ENCODE results near the gene CPNE9.

GRCh38 chr3:9682096-9682495 is 21.5 kb upstream of the CPNE9 start:
- TF ChIP-seq EZH2phosphoT487 (IDR thresholded peaks at IDR 0.05; ENCODE audit: low read depth): no peak
- TF ChIP-seq, protein P1, sequence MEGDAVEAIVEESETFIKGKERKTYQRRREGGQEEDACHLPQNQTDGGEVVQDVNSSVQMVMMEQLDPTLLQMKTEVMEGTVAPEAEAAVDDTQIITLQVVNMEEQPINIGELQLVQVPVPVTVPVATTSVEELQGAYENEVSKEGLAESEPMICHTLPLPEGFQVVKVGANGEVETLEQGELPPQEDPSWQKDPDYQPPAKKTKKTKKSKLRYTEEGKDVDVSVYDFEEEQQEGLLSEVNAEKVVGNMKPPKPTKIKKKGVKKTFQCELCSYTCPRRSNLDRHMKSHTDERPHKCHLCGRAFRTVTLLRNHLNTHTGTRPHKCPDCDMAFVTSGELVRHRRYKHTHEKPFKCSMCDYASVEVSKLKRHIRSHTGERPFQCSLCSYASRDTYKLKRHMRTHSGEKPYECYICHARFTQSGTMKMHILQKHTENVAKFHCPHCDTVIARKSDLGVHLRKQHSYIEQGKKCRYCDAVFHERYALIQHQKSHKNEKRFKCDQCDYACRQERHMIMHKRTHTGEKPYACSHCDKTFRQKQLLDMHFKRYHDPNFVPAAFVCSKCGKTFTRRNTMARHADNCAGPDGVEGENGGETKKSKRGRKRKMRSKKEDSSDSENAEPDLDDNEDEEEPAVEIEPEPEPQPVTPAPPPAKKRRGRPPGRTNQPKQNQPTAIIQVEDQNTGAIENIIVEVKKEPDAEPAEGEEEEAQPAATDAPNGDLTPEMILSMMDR (IDR thresholded peaks at IDR 0.05; ENCODE audit: low read depth, low read length): no peak

Measured in OCI-LY3 (cell line).